ENCODE measurements around the gene GALK2.

GALK2 gene

DNA sequence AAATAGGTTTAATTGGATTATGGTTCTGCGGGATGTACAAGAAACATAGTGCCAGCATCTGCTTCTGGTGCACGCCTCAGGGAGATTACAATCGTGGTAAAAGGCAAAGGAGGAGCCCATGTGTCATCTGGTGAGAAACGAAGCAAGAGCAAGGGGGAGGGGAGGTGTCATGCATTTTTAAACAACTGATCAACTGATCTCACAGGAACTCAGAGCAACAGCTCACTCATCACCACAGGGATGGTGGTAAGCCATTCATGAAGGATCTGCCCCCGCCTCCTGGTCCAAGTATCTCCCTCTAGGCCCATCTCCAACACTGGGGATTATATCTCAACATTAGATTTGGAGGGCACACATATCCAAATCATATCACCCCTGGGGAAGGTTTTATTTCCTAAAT, 210.9 kb downstream of the GALK2 start:
- TF ChIP-seq SIN3A (IDR thresholded peaks at IDR 0.05; ENCODE audit: borderline replicate concordance, insufficient read depth, low read length) (no peak), POLR2AphosphoS5 (IDR thresholded peaks at IDR 0.05; ENCODE audit: low read depth, low read length) (0 out of 2 replicates have a peak, but pooled peaks have one; percentile 25), TAF1 (IDR thresholded peaks at IDR 0.05; ENCODE audit: borderline replicate concordance, insufficient read depth, low read length) (no peak), REST (IDR thresholded peaks at IDR 0.05; ENCODE audit: insufficient read depth in 1 of 2, low read depth in 2 of 2, low read length in 2 of 2) (no peak; a peak in 1 of 4 replicates), FOXP2 (optimal IDR thresholded peaks at IDR 0.05; ENCODE audit: borderline replicate concordance, extremely low read depth, extremely low read length, insufficient read depth) (no peak)
